ENCODE measurements around the gene CALCA.

Gene CALCA

DNA sequence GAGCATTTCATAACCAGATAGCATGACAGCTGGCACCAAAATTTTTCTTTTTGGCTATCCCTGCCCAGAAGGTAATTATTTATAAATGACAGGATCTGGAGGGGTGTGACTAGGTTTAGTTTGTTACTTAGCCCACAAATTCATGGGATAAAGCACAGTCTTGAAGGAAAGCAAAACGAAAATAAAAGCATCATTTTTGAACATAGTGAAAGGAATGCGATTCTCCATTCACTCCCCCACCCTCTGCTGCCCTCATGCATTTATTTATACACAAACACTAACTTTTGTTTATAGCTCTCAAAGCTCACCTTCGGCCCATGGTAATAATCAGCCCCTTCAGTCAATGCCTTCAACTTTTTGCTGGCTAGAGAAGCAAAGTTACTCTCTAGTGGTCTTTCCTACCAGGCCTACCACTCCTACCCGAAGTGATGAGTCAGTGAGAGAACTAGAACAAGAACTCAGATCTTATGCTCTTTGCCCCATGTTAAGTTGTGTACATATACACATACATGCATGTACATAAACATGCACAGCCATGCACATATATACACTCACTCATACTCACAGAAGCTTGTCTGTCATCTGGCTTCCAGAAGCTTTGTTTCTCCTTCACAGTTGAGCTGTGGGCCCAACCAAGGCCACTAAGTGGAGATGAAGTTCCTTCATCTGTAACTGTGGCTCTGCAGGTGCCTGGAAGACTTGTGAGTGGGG lies 22.6 kb downstream of the CALCA start:
- DNase-seq (ENCODE audit: low read depth in 2 of 2): no peak

DNA sequence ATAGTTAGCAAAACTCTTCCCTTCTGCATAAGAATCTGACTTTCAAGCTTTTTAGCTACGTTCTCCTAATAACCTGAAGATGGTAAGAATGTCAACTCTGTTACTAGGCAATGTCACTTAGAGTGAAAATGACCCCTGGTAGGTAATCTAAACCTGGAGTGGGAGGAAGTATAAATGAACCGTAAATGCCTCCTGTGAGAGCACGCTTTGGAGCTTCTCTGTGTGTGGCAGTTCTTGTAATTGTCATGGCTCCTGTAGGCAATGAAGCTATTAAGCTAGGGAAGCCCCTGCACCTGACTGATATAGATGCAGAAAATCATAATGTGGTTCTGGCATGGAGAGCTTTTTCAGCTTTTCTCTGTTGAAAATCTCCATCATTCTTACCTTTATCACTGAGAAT lies 29.4 kb downstream of the CALCA start:
- no peak for DNase-seq (ENCODE audit: low read depth in 2 of 2)

DNA sequence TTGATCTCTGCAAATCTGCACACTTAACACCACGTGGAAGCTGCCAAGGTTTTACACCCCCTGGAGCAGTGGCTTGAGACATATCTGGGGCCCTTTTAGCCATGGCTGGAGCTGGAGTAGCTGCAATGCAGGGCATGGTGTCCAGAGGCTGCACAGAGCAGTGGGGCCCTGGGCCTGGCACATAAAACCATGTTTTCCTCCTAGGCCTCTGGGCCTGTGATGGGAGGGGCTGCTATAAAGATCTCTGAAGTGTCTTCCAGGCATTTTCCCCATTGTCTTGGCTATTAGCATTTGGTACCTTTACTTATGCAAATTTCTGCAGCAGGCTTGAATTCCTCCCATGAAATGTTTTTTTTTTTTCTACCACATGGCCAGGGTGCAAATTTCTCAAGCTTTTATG lies 33.2 kb downstream of the CALCA start:
- no peak for DNase-seq (ENCODE audit: low read depth in 2 of 2)

DNA sequence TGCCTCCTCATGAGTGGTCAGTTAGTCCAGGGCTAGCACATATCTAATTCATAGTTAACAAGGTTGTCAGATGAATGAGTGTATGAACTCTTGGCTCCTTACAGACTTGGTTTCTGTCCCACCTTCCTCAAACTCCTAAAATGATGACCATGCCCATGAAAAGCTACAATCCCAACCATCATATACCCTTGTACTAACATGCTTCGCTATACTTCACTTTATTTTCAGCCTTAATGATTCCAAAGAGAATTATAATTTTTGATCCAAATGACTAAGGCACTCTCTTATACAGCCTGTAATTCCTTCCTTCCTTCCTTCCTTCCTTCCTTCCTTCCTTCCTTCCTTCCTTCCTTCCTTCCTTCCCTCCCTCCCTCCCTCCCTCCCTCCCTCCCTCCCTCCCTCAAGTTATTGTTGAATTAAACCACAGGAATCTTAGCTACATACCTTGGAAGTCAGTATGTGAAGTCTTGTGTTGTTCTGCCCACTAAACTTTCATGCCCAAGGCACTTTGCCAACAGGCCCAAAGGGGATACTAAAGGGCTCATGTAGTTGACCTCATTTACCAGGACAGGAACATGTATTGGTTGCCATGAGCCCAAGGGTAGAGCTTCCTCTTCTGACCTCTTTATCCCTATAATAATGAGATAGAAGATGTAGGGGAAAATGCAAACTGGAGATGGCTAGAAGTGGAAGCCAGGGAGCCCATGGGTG lies 37.4 kb downstream of the CALCA start:
- no peak for DNase-seq (ENCODE audit: low read depth in 2 of 2)

DNA sequence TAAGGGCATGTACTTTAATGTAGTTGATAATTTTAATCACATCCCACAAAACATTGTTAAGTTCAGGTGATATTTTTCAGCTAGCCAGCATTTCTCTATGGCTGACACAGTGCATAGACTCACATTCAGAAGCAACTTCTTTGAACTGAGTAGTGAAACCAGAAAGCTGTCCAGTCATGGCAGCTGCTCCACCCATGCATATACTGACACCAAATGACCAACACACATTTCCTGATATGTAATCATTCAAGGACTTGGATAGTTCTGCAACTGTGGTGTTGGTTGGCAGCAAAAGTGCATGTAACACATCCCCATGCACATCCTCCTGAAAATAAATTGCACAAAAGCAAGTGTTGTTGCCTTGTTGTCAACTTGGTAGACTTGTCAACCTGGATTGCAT lies 39.7 kb downstream of the CALCA start:
- DNase-seq (ENCODE audit: low read depth in 2 of 2): no peak

DNA sequence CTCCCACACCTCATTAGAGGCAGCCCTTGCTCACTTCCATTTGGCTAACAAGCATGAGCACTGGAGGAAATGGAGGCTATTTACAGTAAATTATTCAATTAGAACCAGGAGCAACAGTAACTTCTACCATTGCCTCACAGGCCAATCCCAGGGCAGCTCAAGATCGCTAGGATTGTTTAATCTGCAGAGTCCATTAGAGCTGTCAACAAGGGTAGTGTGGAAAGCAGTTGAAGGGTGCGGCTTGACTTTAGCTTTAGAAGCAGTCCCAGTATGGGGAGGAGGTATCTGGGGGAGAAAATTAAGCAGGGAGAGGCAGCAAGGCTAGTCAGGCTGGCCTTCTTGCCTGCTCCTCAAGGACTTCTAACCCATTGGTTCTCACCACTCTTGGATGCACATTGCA lies 41.8 kb downstream of the CALCA start:
- DNase-seq (ENCODE audit: low read depth in 2 of 2): no peak

DNA sequence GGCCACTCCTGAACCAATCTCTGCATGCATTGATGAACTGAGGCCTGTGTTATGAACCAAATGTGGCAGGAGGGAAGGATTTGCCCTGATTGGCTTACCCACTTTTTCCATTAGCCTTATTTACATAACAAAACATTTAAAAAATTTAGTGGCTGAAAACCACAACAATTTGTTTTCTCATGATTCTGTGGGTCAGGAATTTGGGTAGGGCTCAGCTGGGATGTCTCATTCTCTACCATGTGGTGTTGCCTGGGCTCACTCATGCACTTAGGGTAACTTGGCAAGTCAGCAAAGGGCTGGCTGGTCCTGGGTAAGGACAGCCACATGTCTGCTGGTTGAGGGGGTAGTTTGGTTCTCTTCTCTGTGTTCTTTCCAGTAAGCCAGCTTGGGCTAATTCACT lies 45.0 kb downstream of the CALCA start:
- no peak for DNase-seq (ENCODE audit: low read depth in 2 of 2)

DNA sequence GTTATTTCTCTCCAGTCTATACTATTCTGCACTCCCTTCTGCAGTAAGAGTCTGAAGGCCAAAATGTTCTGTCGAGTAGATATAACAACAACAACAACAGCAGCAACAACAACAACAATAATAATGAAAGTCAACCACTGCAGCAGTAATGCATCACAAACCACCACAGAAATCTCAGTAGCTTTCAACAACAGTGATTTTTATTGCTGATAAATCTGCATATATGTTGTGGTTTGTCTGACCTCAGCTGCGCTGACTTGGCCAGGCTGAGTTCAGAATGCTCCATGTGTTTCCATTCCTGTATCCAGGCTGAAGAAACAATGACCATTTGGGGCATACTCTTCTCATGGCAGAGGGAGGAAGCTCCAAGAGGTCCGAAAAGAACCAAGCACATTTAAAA lies 47.8 kb downstream of the CALCA start:
- DNase-seq (ENCODE audit: low read depth in 2 of 2): no peak

Measured in stimulated activated CD4-positive, alpha-beta T cell treated with anti-CD3 and anti-CD28 coated beads, Interleukin-1b, Interleukin-23, amount 100 ng/mL, for 4 hours (primary cell).